ENCODE results near the gene PYGL.
A peak's percentile ranks its signal among the peaks of the same experiment; 100 is the strongest.

Gene PYGL

GRCh38 chr14:50871228-50871627, 73.1 kb downstream of the PYGL start:
- no peak for DNase-seq

- no peak for DNase-seq
These were observed 78.7 kb downstream of the PYGL start for GRCh38 chr14:50865391-50866076.

- DNase-seq, result no peak
These were observed 79.3 kb downstream of the PYGL start for GRCh38 chr14:50864946-50865345.

- no peak for DNase-seq
These were observed 80.0 kb downstream of the PYGL start for GRCh38 chr14:50864237-50864636.

GRCh38 chr14:50862036-50862570, 82.2 kb downstream of the PYGL start:
- DNase-seq, result no peak

GRCh38 chr14:50860478-50861086, 83.7 kb downstream of the PYGL start:
- peak; percentile 80 for DNase-seq

- DNase-seq, result no peak
These were observed 85.0 kb downstream of the PYGL start for GRCh38 chr14:50859296-50859624.

- no peak for DNase-seq
These were observed 87.6 kb downstream of the PYGL start for GRCh38 chr14:50856660-50857059.

GRCh38 chr14:50855558-50855957, 88.7 kb downstream of the PYGL start:
- no peak for DNase-seq

All from NCI-H526 treated with DMSO at 0.1 percent for 48 hours (cell line).